ENCODE data around the gene PILRA. TPM values are rescaled to one million over a fixed set of nuclear protein-coding genes. Genes with fewer than 3 reads are reported as not detected.
"Not testable (repeated sequence)": the region's sequence is repeated elsewhere in the genome, so short reads cannot be mapped to it uniquely, and the experiment has no call there.

The PILRA gene
- total RNA-seq: 1 to 10 TPM in 2 of 5 donors, not detected in 3; 3.1 to 10.0 TPM
- polyA plus RNA-seq: 1 to 10 TPM; 1.4 to 3.1 (median 1.9) TPM
- long read RNA-seq, donor 1: 0 reads
- long read RNA-seq, donor 2, partial matches to known transcripts: 0 of 1 reads
- long read RNA-seq, donor 2, other reads (novel, unspliced or antisense): 0 of 1 reads
- long read RNA-seq, donor 3, partial matches to known transcripts: 0 of 1 reads
- long read RNA-seq, donor 3, other reads (novel, unspliced or antisense): 0 of 1 reads
- long read RNA-seq, donor 4: 0 reads
- long read RNA-seq, donor 5, partial matches to known transcripts: 0 of 1 reads
- long read RNA-seq, donor 5, other reads (novel, unspliced or antisense): 0 of 1 reads
- long read RNA-seq, donor 6: 0 reads
- long read RNA-seq, donor 7: 0 reads
- long read RNA-seq, donor 8: 0 reads
- long read RNA-seq, donor 9: 0 reads
- long read RNA-seq, donor 10: 0 reads

DNA sequence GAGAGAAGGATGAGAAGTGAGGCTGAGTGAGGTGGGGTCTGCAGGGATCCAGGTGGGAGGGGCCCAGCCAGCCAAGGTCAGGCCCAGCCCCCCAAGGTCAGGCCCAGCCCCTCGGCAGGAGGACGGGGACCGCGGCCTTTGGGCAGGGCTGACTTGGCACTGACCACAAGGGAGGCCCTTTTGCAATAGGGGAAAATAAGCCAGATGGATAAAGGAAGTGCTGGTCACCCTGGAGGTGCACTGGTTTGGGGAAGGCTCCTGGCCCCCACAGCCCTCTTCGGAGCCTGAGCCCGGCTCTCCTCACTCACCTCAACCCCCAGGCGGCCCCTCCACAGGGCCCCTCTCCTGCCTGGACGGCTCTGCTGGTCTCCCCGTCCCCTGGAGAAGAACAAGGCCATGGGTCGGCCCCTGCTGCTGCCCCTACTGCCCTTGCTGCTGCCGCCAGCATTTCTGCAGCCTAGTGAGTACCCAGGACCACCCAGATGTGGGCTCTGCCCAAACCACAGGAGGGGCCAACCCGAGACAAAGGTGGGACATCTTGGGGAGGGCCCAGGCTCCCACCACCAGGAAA lies at the start of gene PILRA:
Gene PILRA, plus strand, starts transcription at position 227 of the 571 bp plus-strand sequence. Its CDS starts 170 bp downstream, at position 397.
- no peaks in the 10 kb centered on the region for H3K9me3 ChIP-seq
- peak within 1 kb of the TSS in 4 of 5 donors; percentile 34 to 79 (median 56) for H3K27ac ChIP-seq
- no peaks in the 10 kb centered on the region for H3K27me3 ChIP-seq
- 4 to 51% (median 36%) methylated on average over 4 to 12 of the region's 12 CpGs for WGBS, 5 donors
- DNase-seq: no peak
- H3K4me3 ChIP-seq: peak within 1 kb of the TSS in 1 of 4 donors; percentile 29
- intact Hi-C loops (cut with DNase I; ENCODE audit: low total_unique reads): no loop called here
- no peak for TF ChIP-seq POLR2A (IDR thresholded peaks at IDR 0.05)
- TF ChIP-seq POLR2AphosphoS5 (IDR thresholded peaks at IDR 0.05): peak in 1 of 3 donors; percentile 25
- no peak for TF ChIP-seq EP300 (IDR thresholded peaks at IDR 0.05)
- H3K4me1 ChIP-seq: peaks cover 0 to 35% (median 0%) of the 10 kb centered on the region in 4 donors
- H3K36me3 ChIP-seq: peaks cover 0 to 6% (median 0%) of the 10 kb centered on the region in 4 donors

DNA sequence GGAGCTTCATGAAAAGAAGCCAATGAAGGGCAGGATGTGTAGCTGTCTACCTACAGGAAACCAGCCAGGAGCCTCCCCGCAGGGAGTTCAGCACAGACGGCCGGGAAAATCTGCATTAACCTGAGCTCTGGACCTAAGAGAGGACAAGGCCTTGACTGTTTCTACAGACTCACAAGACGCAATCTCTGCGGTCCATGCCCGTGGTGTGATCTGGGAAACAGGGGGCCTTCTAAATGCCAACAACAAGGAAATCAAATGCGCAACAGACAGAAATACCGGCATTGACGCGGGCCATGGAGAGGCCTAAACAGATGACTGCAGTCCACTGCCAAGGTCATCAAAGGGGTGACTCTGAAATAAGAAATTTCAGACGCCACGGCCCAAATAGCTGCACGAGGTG lies 49.1 kb upstream of the PILRA start:
- H3K27me3 ChIP-seq; H3K9me3 ChIP-seq; H3K4me3 ChIP-seq; DNase-seq; H3K27ac ChIP-seq; H3K4me1 ChIP-seq; intact Hi-C loops (cut with DNase I; ENCODE audit: low total_unique reads): not testable (repeated sequence)
- 91 to 96% (median 94%) methylated on average over 10 to 13 of the region's 13 CpGs for WGBS, 5 donors
- peaks cover 0 to 74% (median 65%) of the 10 kb centered on the region in 4 donors for H3K36me3 ChIP-seq

DNA sequence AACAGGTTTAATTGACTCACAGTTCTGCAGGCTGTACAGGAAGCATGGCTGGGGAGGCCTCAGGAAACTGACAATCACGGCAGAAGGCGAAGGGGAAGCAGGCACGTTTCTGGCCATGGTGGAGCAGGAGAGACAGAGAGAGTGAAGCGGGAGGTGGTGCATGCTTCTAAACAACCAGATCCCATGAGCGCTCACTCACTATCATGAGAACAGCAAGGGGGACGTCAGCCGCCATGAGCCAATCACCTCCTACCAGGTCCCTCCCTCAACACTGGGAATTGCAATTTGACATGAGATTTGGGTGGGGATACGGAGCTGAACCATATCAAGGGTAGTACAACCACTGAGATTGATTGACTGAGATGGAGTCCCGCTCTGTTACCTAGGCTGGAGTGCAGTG lies 47.6 kb upstream of the PILRA start:
- H3K4me3 ChIP-seq; H3K9me3 ChIP-seq; H3K27me3 ChIP-seq; DNase-seq; intact Hi-C loops (cut with DNase I; ENCODE audit: low total_unique reads); H3K4me1 ChIP-seq; H3K27ac ChIP-seq: not testable (repeated sequence)
- WGBS, 5 donors: 82 to 95% (median 92%) methylated on average over 7 to 9 of the region's 9 CpGs
- peaks cover 0 to 72% (median 55%) of the 10 kb centered on the region in 4 donors for H3K36me3 ChIP-seq

DNA sequence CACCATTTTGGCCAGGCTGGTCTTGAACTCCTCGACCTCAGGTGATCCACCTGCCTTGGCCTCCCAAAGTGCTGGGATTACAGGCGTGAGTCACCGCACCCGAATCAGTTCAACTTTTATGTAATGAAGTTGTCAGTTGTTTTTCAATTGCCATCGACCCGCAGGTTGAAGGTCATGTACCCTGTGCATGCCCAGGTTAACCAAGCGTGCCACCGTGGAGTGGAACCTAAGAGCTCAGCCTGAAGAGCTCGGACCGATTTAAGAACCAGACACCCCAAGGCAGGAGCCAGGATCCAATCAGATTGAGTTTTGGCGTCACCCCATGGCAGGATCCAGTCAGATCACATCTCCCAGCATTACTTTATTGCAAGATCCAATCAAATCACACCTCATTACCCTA lies 46.4 kb upstream of the PILRA start:
- H3K36me3 ChIP-seq: peaks cover 0 to 72% (median 56%) of the 10 kb centered on the region in 4 donors
- DNase-seq; H3K4me1 ChIP-seq; H3K27ac ChIP-seq; H3K9me3 ChIP-seq; H3K27me3 ChIP-seq; H3K4me3 ChIP-seq; intact Hi-C loops (cut with DNase I; ENCODE audit: low total_unique reads): not testable (repeated sequence)
- WGBS, 5 donors: 93 to 97% (median 97%) methylated on average over 6 to 10 of the region's 11 CpGs

DNA sequence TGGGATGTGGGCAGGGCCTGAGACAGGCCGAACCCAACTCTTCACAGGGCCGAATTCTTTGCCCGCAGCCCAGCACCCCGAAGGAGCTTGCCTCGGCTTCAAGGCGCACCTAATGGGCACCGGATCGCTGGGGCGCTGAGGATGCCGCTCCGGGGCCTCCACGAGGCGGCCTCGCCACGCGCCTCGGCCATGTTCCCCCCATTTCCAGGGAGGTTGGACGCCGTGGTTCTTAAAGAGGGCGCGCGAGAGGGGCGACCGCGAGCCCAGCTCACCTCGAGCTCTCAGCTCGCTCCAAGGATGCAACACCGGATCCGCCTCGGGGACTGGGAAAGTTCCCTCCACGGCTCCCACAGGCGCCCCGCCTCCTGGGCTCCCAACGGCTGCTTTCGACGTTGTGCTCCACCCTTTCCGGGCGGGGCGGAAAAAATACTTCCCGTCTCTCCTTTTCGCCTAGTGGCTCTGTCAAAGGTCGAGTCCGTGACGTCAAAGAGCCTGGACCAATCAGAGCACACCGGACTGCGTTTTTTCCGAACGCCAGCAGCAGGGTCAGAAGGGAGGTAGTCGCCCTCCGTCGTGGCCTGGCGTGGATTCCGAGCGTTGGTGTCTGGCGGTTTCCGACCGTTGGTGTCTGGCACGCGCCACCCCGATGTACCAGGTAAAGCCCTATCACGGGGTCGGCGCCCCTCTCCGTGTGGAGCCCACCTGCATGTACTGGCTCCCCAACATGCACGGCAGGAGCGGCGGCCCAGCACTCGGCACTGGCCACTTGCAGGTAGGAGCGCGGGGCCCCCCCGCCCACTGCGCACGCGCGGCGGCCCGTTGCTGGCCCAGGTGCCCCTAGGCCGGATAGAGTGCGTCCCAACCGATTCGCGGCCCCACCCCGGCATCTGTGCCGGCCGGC lies 37.5 kb upstream of the PILRA start:
- 0 to 1% (median 0%) methylated on average over 46 to 81 of the region's 85 CpGs for WGBS, 5 donors
- Histone ChIP-seq H3K4me3 (peak overlapping the region; percentile 59 to 71 (median 68)), H3K36me3 (peaks cover 0 to 26% (median 17%) of the 10 kb centered on the region in 4 donors), H3K27ac (peak overlapping the region; percentile 94 to 99 (median 98)), H3K4me1 (peaks cover 0 to 19% (median 16%) of the 10 kb centered on the region in 4 donors)
- intact Hi-C loops (cut with DNase I; ENCODE audit: low total_unique reads); H3K9me3 ChIP-seq; H3K27me3 ChIP-seq: not testable (repeated sequence)
- peak; percentile 92 to 96 for DNase-seq
- peak in 3 of 4 donors; percentile 53 to 99 (median 96) for TF ChIP-seq POLR2A (IDR thresholded peaks at IDR 0.05)
- peak; percentile 91 to 99 (median 99) for TF ChIP-seq POLR2AphosphoS5 (IDR thresholded peaks at IDR 0.05)

DNA sequence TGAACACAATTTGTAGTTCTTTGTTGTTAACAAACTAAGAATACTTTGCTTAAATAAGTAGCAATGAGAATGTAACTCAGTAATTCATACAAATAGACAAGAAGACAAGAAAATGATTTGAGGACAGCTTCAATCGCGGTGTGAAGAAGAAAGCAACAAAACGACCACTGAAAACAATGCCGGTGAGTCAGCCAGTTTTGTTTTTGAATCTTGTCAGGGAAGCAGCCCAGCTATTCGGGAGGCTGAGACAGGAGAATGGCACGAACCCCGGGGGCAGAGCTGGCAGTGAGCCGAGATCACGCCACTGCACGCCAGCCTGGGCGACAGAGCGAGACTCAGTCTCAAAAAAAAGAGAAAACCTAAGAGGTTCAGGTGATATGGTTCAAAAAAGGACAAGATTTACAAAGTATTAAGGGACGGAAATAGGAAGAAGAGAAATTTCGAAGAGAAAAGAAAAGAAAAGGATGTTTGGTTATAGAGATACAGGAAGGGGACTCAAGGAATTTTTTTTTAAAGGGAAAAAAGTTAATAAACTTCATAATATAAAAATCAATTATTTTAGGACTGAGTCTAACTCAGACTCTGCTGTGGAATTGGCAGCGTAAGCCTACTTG lies 35.1 kb upstream of the PILRA start:
- Histone ChIP-seq H3K4me1 (peaks cover 0 to 31% (median 19%) of the 10 kb centered on the region in 4 donors), H3K36me3 (peaks cover 0 to 45% (median 35%) of the 10 kb centered on the region in 4 donors)
- H3K27me3 ChIP-seq; DNase-seq; H3K4me3 ChIP-seq; H3K9me3 ChIP-seq; H3K27ac ChIP-seq; intact Hi-C loops (cut with DNase I; ENCODE audit: low total_unique reads): not testable (repeated sequence)
- 85 to 90% (median 89%) methylated on average over 15 of the region's 15 CpGs for WGBS, 5 donors

DNA sequence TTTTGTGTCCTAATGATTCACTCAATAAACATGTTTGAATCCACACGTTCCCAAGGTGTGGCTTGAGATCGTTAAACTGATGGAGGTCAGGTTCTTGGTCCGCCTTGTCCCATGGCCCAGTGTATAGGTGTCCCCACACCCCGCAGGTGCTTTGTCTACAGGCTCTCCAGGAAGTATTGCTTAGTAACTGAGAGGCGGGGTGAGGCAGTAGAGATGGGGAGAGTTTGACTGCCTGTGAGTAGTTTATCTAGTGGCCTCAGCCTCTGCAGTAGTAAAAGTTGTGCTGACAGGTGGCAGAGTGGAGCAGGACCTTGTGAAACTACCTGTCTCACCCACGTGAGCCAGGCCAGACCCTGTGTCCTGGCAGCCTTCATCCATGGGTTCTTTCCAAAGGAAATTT lies 32.0 kb upstream of the PILRA start:
- H3K4me3 ChIP-seq; H3K27ac ChIP-seq; H3K9me3 ChIP-seq; H3K27me3 ChIP-seq; intact Hi-C loops (cut with DNase I; ENCODE audit: low total_unique reads): not testable (repeated sequence)
- Histone ChIP-seq H3K4me1 (peaks cover 0 to 40% (median 23%) of the 10 kb centered on the region in 4 donors), H3K36me3 (peaks cover 3 to 66% (median 49%) of the 10 kb centered on the region in 4 donors)
- 39 to 67% (median 50%) methylated on average over 6 of the region's 6 CpGs for WGBS, 5 donors
- peak; percentile 35 to 74 for DNase-seq

Data from stomach (tissue), 19 donors.